HG03025 (cell line): ENCODE data around the gene GANAB.

ENCODE experiments used
- ATAC-seq: cut with Tn5 transposase; IDR thresholded peaks from one replicate; pipeline ENCODE4 v1.9.1; 2021; ENCODE audit warnings: mild to moderate bottlenecking, moderate library complexity; ENCODE audit not compliant: unreplicated experiment, low FRiP score

The GANAB gene

DNA sequence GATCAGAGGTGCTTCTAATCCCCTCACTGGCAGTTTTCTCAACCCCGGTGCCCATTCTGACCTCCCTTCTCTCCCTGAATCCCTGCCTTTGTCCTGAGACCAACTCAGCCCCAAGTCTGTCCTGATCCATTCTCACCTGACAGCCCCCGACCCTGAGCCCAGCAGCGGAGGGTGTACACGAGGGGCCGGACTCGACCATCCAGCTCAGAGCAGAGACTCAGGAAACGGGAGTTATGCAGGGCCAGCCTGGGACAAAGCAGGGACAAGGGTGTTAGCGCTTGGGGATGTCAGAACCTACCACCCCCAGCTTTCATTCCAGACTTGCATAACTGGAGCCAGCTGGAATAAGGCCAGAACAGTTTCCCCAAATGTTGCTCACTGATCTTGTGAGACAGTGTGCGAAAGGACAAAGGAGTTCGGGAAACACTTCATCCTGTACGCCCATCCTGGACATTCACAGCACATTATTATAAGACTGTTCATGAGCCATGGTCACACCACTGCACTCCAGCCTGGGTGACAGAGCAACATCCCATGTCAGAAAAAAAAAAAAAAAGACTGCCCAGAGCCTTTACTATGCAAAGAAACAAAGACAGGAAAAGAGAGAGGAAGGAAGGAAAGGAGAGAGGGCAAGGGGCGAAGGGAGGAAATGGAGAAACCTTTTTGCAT, 69.2 kb downstream of the GANAB start:
- no peak for ATAC-seq

- no peak for ATAC-seq
These were observed 70.6 kb downstream of the GANAB start for GRCh38 chr11:62575837-62576236.

DNA sequence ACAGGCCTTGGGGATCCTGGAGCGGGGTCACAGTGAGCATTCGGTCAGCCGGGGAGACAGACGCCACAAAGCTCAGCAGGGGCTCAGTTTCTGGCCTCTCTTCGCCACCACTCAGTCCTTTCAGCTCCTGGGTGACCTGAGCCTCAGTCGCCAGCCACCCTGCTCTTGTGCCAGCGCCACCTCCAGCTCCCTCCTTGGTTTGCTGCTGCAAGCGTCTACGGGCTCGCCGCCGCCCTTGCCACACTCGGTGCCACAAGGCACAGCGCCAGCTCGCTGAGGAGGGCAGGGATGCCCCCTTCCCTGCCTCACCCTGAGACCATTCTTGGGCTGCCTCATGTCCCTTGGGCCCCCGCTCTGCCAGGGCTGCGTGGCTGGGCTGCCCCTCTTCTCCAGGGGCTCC, 71.3 kb downstream of the GANAB start:
- no peak for ATAC-seq
